MCF 10A (cell line): ENCODE results near the gene NFS1. TPM values are rescaled to one million over a fixed set of nuclear protein-coding genes. Genes with fewer than 3 reads are reported as not detected.

Source experiments
- BruUV-seq: library from RNA; stranded (reverse); fragments of 400-500 nt; replicated peaks from 2 replicates; lab custom pipeline; 2021; lab: Mats Ljungman, UMichigan
- CTCF ChIA-PET: fragments of 300-600 bp; sonication (Branson Sonifier 250); formaldehyde crosslinking; extraction: SDS; loops from one replicate; lab custom pipeline; 2021; ENCODE audit warnings: antibody characterized with exemption, inconsistent platforms; lab: Yijun Ruan, JAX
- POLR2A ChIA-PET: fragments of 300-600, 350-650 bp; sonication (Branson Sonifier 250); formaldehyde crosslinking; extraction: SDS; loops from one replicate; lab custom pipeline; 2020; ENCODE audit warnings: antibody characterized with exemption, inconsistent platforms; lab: Yijun Ruan, JAX
- DNase-seq: peaks from one replicate; pipeline ENCODE4 v3.0.0-alpha.2; 2018; ENCODE audit not compliant: unreplicated experiment
- H3K27ac Mint-ChIP-seq: one replicate; pipeline ENCODE4 v1.8.0; 2022; ENCODE audit warnings: mild to moderate bottlenecking, low read depth, mixed read lengths; ENCODE audit not compliant: unreplicated experiment
- H3K27me3 Mint-ChIP-seq: one replicate; pipeline ENCODE4 v1.8.0; 2022; ENCODE audit warnings: mixed read lengths; ENCODE audit not compliant: insufficient read depth, unreplicated experiment
- H3K36me3 Mint-ChIP-seq: one replicate; pipeline ENCODE4 v1.8.0; 2022; ENCODE audit warnings: mild to moderate bottlenecking, moderate library complexity, mixed read lengths; ENCODE audit not compliant: insufficient read depth, unreplicated experiment
- H3K4me1 Mint-ChIP-seq: one replicate; pipeline ENCODE4 v1.8.0; 2022; ENCODE audit warnings: mixed read lengths; ENCODE audit not compliant: insufficient read depth, unreplicated experiment
- H3K4me3 Mint-ChIP-seq: one replicate; pipeline ENCODE4 v1.8.0; 2022; ENCODE audit warnings: mild to moderate bottlenecking, moderate library complexity, mixed read lengths; ENCODE audit not compliant: unreplicated experiment
- H3K9me3 Mint-ChIP-seq: one replicate; pipeline ENCODE4 v1.8.0; 2022; ENCODE audit warnings: mixed read lengths; ENCODE audit not compliant: unreplicated experiment
- intact Hi-C: fragments of 100-400 bp; cut with micrococcal nuclease; formaldehyde crosslinking; loops from 2 replicates; pipeline ENCODE4 v1.14.1; 2022
- total RNA-seq: library from RNA; stranded (reverse); gene quantifications from 2 replicates; pipeline ENCODE4 v1.2.3, GENCODE V29; 2022
- TF ChIP-seq, protein P1 (sequence below): fragments of 200-600 bp; IDR thresholded peaks from one replicate; pipeline ENCODE4 v1.8.0; 2022; ENCODE audit warnings: antibody characterized with exemption, mild to moderate bottlenecking; ENCODE audit not compliant: unreplicated experiment

Gene NFS1
- total RNA-seq, 1 experiment from 2014 or later, result 27.6 TPM

- Mint-ChIP-seq H3K27me3 (no peaks in the 10 kb centered on the region), H3K4me1 (peaks cover 6% of the 10 kb centered on the region), H3K9me3 (no peaks in the 10 kb centered on the region), H3K4me3 (no peak overlapping the region), H3K36me3 (peaks cover 100% of the 10 kb centered on the region), H3K27ac (no peak overlapping the region)
- POLR2A ChIA-PET, result interaction anchor here (1.5 to 8.8 kb wide), 5 partner anchors 8 to 22 kb away, joined by 3 to 130 read pairs (median 39); partner anchors contain the start of genes NFS1, RBM39 and ROMO1
- intact Hi-C loops, result no loop called here
- DNase-seq, result no peak
- no TSS peak for BruUV-seq
- TF ChIP-seq, protein P1, sequence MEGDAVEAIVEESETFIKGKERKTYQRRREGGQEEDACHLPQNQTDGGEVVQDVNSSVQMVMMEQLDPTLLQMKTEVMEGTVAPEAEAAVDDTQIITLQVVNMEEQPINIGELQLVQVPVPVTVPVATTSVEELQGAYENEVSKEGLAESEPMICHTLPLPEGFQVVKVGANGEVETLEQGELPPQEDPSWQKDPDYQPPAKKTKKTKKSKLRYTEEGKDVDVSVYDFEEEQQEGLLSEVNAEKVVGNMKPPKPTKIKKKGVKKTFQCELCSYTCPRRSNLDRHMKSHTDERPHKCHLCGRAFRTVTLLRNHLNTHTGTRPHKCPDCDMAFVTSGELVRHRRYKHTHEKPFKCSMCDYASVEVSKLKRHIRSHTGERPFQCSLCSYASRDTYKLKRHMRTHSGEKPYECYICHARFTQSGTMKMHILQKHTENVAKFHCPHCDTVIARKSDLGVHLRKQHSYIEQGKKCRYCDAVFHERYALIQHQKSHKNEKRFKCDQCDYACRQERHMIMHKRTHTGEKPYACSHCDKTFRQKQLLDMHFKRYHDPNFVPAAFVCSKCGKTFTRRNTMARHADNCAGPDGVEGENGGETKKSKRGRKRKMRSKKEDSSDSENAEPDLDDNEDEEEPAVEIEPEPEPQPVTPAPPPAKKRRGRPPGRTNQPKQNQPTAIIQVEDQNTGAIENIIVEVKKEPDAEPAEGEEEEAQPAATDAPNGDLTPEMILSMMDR, result no peak
- CTCF ChIA-PET, result interaction anchor here (0.6 kb wide), 1 partner anchor 21 kb away, joined by 4 read pairs; the partner anchor contains the start of gene RBM39
Measured at GRCh38 chr20:35721219-35721618, 22.1 kb upstream of the NFS1 start.

DNA sequence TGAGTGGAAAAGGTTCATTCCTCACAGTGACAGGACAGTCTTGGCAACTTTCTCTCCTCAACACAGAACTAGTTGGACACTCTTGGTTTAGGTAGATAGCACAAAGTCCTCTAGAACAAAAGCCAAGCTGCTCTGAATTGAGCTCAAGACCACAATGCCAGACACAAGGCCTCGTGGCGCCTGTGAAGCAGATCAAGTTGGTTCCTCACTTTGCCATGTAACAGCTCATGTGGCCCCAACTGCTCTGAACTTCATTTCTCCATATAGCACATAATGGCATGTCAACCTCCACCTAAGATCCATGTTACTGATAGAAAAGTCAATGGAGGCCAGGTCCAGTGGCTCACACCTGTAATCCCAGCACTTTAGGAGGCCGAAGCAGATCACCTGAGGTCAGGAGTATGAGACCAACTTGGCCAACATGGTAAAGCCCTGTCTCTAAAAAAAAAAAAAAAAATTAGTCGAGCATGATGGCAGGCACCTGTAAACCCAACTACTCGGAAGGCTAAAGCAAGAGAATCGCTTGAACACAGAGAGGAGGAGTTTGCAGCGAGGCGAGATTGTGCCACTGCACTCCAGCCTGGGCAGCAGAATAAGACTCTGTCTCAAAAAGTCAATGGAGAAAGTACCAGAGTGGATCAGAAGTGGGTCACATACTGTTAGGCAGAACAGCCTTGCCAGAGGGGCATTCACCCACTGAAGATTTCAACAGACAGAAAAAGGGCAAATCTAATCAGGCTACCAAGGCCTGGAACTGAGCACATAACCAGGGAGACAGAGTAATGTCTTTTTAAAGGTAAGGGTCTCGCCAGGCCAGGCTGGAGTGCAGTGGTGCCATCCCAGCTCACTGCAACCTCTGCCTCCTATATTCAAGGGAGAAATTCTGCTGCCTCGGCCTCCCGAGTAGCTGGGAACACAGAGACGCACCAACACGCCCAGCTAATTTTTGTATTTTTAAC lies 21.3 kb upstream of the NFS1 start:
- H3K27ac Mint-ChIP-seq, result no peak overlapping the region
- POLR2A ChIA-PET, result interaction anchor here (0.7 to 8.8 kb wide), 11 partner anchors 9 to 852 kb away, joined by 3 to 130 read pairs (median 11); partner anchors contain the start of genes CPNE1, NFS1, RBM12 and RBM39
- TF ChIP-seq, protein P1, result no peak
- no peaks in the 10 kb centered on the region for H3K27me3 Mint-ChIP-seq
- peaks cover 6% of the 10 kb centered on the region for H3K4me1 Mint-ChIP-seq
- intact Hi-C loops, result no loop called here
- H3K36me3 Mint-ChIP-seq, result peaks cover 100% of the 10 kb centered on the region
- DNase-seq, result no peak
- no peak overlapping the region for H3K4me3 Mint-ChIP-seq
- H3K9me3 Mint-ChIP-seq, result no peaks in the 10 kb centered on the region
- CTCF ChIA-PET, result interaction anchor here (0.6 to 0.7 kb wide), 4 partner anchors 16 to 163 kb away, joined by 3 to 6 read pairs (median 4); partner anchors contain the start of gene RBM39
- BruUV-seq, result no TSS peak

- ChIA-PET POLR2A (interaction anchor here (0.7 to 8.8 kb wide), 9 partner anchors 9 to 851 kb away, joined by 3 to 130 read pairs (median 16); partner anchors contain the start of genes CPNE1, NFS1, RBM12 and RBM39), CTCF (interaction anchor here (0.7 to 0.8 kb wide), 3 partner anchors 15 to 164 kb away, joined by 3 to 6 read pairs (median 5); no protein-coding TSS in a partner anchor)
- H3K9me3 Mint-ChIP-seq, result no peaks in the 10 kb centered on the region
- H3K27me3 Mint-ChIP-seq, result no peaks in the 10 kb centered on the region
- BruUV-seq, result no TSS peak
- TF ChIP-seq, protein P1, result no peak
- DNase-seq, result no peak
- H3K27ac Mint-ChIP-seq, result no peak overlapping the region
- intact Hi-C loops, result no loop called here
- peaks cover 100% of the 10 kb centered on the region for H3K36me3 Mint-ChIP-seq
- peaks cover 6% of the 10 kb centered on the region for H3K4me1 Mint-ChIP-seq
- H3K4me3 Mint-ChIP-seq, result no peak overlapping the region
Measured at GRCh38 chr20:35719717-35720116, 20.6 kb upstream of the NFS1 start.
